WTC11 (cell line): ENCODE data around the gene TPCN2.

Source experiments
- AFF4 ChIP-seq: sonication (generic); formaldehyde crosslinking; IDR thresholded peaks from 2 replicates; pipeline ENCODE4 v1.8.1; 2023; ENCODE audit warnings: mild to moderate bottlenecking, missing genetic modification reagents, borderline replicate concordance
- ATF1 ChIP-seq: sonication (generic); formaldehyde crosslinking; IDR thresholded peaks from 2 replicates; pipeline ENCODE4 v1.8.1; 2023; ENCODE audit warnings: mild to moderate bottlenecking, moderate library complexity, missing genetic modification reagents
- E2F1 ChIP-seq: sonication (generic); formaldehyde crosslinking; IDR thresholded peaks from 2 replicates; pipeline ENCODE4 v1.8.0; 2022; ENCODE audit warnings: mild to moderate bottlenecking, missing genetic modification reagents
- TEAD1 ChIP-seq: sonication (generic); formaldehyde crosslinking; IDR thresholded peaks from 2 replicates; pipeline ENCODE4 v1.8.0; 2022; ENCODE audit warnings: mild to moderate bottlenecking, missing genetic modification reagents
- TEAD4 ChIP-seq: sonication (generic); formaldehyde crosslinking; IDR thresholded peaks from 2 replicates; pipeline ENCODE4 v1.8.0; 2022; ENCODE audit warnings: mild to moderate bottlenecking, missing genetic modification reagents
- USF2 ChIP-seq: sonication (generic); formaldehyde crosslinking; IDR thresholded peaks from 2 replicates; pipeline ENCODE4 v1.8.1; 2023; ENCODE audit warnings: mild to moderate bottlenecking, missing genetic modification reagents, moderate library complexity
- TF ChIP-seq, protein P1 (sequence below): sonication (generic); formaldehyde crosslinking; IDR thresholded peaks from 2 replicates; pipeline ENCODE4 v1.8.0; 2022; ENCODE audit warnings: mild to moderate bottlenecking, missing genetic modification reagents
- TF ChIP-seq, protein P2 (sequence below): fragments of 200-600 bp; IDR thresholded peaks from 2 replicates; pipeline ENCODE4 v1.8.0; 2022; ENCODE audit warnings: antibody characterized with exemption
- TF ChIP-seq, protein P3 (sequence below): sonication (generic); formaldehyde crosslinking; IDR thresholded peaks from 2 replicates; pipeline ENCODE4 v1.8.0; 2022; ENCODE audit warnings: mild to moderate bottlenecking, missing genetic modification reagents

GRCh38 chr11:69051381-69052342, 2.9 kb downstream of the TPCN2 start:
- TF ChIP-seq, protein P1, sequence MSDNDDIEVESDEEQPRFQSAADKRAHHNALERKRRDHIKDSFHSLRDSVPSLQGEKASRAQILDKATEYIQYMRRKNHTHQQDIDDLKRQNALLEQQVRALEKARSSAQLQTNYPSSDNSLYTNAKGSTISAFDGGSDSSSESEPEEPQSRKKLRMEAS (CRISPR knock-in tag): no peak
- TF ChIP-seq TEAD4 (CRISPR knock-in tag): no peak
- TF ChIP-seq ATF1 (CRISPR knock-in tag): no peak
- TF ChIP-seq, protein P2, sequence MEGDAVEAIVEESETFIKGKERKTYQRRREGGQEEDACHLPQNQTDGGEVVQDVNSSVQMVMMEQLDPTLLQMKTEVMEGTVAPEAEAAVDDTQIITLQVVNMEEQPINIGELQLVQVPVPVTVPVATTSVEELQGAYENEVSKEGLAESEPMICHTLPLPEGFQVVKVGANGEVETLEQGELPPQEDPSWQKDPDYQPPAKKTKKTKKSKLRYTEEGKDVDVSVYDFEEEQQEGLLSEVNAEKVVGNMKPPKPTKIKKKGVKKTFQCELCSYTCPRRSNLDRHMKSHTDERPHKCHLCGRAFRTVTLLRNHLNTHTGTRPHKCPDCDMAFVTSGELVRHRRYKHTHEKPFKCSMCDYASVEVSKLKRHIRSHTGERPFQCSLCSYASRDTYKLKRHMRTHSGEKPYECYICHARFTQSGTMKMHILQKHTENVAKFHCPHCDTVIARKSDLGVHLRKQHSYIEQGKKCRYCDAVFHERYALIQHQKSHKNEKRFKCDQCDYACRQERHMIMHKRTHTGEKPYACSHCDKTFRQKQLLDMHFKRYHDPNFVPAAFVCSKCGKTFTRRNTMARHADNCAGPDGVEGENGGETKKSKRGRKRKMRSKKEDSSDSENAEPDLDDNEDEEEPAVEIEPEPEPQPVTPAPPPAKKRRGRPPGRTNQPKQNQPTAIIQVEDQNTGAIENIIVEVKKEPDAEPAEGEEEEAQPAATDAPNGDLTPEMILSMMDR: no peak
- TF ChIP-seq TEAD1 (CRISPR knock-in tag): no peak
- TF ChIP-seq, protein P3, sequence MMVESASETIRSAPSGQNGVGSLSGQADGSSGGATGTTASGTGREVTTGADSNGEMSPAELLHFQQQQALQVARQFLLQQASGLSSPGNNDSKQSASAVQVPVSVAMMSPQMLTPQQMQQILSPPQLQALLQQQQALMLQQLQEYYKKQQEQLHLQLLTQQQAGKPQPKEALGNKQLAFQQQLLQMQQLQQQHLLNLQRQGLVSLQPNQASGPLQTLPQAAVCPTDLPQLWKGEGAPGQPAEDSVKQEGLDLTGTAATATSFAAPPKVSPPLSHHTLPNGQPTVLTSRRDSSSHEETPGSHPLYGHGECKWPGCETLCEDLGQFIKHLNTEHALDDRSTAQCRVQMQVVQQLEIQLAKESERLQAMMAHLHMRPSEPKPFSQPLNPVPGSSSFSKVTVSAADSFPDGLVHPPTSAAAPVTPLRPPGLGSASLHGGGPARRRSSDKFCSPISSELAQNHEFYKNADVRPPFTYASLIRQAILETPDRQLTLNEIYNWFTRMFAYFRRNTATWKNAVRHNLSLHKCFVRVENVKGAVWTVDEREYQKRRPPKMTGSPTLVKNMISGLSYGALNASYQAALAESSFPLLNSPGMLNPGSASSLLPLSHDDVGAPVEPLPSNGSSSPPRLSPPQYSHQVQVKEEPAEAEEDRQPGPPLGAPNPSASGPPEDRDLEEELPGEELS: no peak
- no peak for TF ChIP-seq USF2
- TF ChIP-seq AFF4 (CRISPR knock-in tag): no peak
- no peak for TF ChIP-seq E2F1 (CRISPR knock-in tag)
